Activated T-cell treated with anti-CD3 and anti-CD28 coated beads, Interleukin-2, amount 50 U/mL, for 1 hour (primary cell): Measurements from ENCODE around the gene CLCN1.

Experiments
- DNase-seq: peaks from one replicate; pipeline ENCODE4 v3.0.0-alpha.2; 2020

The CLCN1 gene

DNA sequence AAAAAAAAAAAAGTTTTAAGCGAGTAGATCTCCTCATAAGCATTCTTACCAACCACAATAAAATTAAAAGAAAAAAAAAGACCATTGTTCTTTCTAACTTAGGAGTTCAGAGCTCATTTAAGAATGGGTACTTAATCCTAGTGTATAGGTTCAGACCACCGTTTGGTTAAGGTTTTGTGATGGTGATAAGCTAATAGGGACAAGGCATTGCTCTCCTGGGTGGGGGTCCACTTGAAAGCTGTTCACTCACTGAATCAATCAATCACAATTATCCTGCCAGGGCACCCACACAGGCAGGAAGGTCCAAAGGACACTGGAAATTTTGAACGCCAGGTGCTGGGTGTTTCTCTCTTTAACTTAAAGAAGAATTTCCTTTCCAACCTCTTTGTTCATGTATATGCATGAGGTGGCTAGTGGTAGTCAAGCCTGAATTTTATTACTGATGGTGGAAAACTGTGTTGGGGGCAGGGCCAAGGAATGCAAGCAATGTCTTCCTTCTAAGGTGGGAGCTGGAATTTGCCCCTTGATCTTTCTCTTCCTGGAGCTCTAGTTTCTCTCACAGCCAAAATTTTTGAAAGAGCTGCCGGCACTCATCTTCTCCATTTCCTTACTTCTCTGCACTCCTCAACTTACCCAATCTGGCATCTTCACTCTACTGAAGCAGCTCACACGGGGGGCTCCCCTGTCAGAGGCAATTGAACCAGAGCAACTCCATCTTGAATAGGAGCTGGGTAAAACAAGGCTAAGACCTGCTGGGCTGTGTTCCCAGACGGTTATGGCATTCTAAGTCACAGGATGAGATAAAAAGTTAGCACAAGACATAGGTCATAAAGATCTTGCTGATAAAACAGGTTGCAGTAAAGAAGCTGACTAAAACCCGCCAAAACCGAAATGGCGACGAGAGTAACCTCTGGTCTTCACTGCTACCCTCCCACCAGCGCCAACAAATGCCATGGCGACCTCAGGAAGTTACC lies 54.1 kb downstream of the CLCN1 start:
- DNase-seq: no peak

DNA sequence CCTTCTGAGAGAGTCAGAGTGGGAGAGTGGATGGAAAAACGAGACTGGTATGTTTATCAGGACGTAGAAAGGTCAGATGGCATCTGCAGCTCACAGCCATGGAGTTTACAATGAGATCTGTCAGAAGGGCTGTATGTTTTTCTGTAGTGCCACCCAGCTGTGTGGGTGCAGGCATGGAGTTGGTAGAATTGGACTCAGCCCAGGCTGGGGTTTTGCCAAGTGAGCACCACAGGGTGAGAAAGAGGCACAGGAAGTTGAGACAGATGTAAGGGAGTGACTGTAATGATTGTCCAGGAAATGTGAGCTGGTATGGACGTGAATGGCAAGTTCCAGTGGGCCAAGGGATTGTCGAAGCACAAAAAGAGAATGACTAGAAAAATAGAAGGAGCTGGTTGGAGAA lies 56.2 kb downstream of the CLCN1 start:
- DNase-seq: peak; percentile 59

DNA sequence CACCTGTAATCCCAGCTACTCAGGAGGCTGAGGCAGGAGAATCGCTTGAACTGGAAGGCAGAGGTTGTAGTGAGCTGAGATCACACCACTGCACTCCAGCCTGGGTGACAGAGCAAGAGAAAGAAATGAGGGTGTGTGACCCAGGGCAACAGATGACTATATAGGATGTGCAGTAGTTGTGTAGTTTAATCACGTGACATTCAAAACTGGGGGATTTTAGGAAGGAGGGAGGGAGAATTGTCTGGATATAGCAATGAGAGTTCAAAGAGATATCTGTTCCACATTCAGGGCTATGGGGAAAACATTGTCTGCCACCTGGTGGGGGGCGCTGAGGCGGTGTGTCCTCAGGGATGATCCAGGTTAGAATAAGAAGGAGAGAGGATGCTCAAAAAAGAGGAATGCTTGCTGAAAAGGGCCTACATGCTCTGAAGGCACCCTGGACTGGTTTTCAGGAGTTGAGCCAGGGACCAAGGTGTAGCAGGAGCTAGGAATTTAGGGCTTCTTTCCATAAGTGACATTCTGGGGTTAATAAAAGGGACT lies 57.4 kb downstream of the CLCN1 start:
- no peak for DNase-seq

DNA sequence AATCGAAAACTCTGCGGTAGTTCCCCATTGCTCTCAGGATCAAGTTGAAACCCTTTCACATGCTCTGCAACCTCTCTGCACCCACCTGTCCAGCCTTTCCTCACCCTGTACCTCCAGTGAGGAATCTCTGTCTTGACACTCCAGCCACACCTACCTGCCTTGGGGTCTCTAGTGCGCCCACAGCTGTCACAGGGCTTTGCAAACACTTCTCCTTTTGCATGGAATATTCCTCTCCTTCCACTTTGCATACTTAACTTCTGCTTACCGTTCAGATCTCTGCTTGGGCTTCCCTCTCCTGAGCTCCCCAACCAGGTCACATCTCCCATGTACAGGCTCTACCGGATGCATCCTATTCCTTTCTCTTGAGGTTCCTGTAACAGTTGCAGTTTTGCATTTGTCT lies 58.6 kb downstream of the CLCN1 start:
- no peak for DNase-seq

DNA sequence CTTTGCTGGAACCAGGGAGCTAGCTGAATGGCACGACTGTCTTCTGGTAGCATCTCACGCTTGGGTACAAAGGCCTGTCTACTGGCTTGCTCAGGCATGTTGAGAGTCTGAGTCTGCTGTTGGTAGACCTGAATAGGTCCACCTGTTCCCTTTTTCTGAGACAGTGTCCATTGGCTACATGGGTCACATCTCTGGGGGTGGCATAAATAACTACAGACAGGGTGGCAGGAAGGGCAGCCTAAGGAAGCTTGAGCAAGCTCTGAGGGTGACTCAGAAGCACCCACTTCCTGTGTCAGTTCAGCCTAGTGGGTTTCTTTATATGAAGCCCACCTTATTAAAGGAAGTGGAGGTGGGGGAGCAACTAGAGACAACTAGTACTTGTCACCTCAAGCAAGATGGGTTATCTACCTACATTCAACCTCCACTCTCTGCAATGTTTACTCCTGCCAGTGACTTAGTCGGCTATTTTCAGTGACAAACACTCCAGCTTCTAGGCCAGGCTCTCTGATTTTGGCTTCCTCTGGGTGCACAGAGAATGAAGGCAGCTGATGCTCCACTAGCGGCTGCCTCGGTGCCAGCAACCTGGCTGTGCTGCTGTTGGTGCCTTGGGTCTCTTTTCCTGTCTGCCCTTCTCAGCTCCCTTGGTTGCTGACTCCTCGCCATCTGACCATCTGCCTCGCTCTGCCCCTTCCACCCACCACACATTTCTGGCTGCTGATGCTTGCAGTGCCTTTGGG lies 59.6 kb downstream of the CLCN1 start:
- DNase-seq: peak; percentile 51

DNA sequence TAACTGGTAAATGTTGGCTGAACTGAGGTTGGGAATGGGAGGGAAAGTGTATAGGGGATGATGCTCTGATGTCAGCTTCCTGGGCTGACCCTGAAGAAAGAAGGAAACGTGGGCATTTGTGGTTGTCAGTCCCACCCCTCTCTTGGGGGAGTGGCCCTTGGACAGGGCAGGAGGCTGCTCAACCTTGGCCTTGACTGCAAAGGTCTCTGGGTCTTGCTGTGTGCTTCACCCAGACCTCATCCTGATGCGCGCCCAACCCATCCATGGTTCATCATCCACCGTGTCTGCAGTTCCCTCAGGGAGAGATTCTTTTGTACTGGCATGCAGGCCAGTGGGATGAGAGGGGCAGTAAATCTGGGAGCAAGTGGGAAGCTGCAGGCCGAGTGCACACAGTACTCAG lies 60.5 kb downstream of the CLCN1 start:
- DNase-seq: no peak

DNA sequence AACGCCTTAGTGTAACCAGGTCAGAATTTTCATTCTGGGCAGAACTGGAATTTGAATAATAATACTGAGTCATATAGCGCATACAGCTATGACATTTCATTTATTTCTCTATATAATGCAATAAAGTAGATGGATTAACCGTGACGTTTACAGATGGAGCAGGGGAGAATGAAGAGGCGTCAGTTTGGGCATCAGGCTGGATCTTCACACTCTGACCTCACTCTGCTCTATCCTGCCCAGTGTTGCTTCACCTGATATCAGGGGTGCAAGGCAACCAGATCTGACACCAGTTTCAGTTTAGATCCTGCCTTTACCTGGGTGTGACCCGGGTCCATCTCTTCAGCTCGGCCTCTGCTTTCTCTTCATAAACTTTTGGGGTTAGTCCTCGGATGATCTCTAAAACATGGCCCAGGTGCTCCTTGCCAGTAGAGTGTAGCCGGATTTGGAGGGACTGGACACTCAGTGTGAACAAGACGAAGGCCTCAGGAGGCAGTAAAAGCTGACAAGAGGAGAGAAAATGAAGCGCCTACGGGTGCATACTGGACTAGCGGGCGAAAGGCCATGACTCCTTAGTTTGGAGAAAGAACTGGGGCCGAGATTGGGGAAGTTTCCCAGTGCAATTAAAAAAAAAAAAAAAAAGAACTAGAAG lies 63.8 kb downstream of the CLCN1 start:
- no peak for DNase-seq

DNA sequence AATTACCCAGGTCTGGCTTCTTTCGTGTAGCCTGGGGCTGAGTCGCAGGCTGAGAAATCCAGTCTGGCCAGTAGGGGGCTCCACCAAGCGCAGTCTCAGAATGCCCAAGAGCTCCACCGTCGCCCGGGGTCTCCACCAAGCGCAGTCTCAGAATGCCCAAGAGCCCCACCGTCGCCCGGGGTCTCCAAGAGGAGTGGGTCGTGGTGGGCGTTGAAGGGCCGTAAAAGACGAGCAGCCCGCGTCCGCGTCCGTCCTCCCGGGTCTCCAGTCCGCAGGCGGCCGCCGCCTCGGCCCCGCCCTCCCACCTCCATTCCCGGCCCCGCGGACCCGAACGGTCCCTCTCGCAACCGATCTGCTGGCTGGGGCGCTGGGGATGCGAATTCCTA lies 64.3 kb downstream of the CLCN1 start:
- peak; percentile 92 for DNase-seq

DNA sequence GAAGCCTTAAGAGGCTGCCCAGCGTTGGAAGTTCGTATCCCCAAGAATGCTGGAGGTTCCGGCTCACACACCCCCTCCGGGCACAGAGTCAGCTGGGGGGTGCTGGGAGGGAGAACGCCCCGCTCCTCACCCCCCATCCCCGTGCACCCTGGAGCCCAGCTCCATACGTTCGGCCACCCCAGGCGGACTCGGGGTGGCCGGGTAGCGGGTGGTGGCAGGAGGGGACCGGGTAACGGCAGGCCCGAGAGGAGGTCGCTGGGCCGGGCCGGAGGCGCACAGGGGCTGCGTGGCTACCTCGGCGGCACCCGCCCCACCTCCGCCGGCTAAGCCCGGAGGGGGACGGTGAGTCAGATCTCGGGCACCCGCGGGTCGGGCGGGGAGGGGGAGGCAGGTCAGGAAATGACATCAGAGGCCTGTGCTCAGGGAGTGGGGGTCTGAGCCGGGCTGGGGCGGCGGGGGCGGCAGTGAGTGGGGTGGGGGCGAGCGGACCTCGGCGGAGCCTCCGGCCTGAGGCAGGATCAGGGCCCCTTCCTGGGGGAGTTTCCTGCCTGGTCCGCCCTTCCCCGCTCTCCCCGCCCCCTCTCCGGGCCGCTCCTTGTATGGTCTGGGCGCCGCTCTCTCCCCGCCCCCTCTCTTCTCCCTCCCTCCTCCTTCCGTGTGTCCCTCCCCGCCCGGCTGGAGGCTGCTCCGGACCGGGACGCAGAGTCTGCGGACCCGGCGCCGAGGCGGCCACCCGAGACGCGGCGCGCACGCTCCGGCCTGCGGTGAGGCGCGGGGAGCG lies 64.9 kb downstream of the CLCN1 start, which contains the start of gene ZYX:
ZYX (plus strand) TSS at position 700 of the 781 bp plus-strand sequence. CDS start 227 bp downstream, outside the sequence.
- peak; percentile 91 for DNase-seq

DNA sequence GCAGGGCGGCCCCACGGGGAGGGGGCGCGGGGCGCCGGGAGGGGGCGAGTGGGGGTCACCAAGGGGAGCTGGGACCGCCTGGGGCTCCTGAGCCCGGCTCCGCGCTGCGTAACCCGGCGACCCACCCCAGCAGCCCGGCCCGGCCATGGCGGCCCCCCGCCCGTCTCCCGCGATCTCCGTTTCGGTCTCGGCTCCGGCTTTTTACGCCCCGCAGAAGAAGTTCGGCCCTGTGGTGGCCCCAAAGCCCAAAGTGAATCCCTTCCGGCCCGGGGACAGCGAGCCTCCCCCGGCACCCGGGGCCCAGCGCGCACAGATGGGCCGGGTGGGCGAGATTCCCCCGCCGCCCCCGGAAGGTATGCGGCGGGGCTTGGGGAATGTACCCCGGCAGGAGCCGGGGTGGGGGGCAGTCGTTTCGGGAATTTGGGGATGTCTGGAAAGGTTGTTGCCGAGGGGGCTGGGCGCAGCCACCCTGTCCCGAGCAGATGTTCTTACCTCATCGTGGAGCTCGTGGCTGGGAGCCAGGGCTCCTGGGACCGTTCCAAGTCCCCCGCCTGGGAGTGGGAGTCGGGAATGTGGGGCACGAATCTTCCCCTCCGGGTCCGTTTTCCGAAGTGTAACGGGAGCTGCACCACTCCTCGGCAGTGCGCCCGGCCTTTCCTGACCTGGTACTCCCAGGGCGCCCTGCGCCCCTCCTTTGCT lies 65.7 kb downstream of the CLCN1 start:
- DNase-seq: no peak

DNA sequence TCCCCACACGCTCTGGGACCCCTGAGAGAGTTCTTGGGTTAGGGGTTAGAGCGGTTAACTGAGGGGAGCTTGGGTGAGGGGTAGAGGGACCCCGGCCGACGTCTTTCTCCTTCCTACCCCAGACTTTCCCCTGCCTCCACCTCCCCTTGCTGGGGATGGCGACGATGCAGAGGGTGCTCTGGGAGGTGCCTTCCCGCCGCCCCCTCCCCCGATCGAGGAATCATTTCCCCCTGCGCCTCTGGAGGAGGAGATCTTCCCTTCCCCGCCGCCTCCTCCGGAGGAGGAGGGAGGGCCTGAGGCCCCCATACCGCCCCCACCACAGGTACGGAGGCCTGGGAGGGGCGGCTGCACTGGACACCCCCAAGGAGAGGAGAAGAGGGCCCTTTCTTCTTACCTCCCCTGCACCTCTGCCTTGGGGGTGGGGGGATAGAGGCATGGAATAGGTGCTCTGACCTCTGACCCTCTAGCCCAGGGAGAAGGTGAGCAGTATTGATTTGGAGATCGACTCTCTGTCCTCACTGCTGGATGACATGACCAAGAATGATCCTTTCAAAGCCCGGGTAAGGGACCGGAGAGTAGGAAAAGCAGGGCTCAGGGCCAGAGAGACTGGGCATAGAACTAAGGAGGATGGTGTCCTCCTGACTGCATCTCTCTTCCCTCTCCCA lies 66.3 kb downstream of the CLCN1 start:
- no peak for DNase-seq

DNA sequence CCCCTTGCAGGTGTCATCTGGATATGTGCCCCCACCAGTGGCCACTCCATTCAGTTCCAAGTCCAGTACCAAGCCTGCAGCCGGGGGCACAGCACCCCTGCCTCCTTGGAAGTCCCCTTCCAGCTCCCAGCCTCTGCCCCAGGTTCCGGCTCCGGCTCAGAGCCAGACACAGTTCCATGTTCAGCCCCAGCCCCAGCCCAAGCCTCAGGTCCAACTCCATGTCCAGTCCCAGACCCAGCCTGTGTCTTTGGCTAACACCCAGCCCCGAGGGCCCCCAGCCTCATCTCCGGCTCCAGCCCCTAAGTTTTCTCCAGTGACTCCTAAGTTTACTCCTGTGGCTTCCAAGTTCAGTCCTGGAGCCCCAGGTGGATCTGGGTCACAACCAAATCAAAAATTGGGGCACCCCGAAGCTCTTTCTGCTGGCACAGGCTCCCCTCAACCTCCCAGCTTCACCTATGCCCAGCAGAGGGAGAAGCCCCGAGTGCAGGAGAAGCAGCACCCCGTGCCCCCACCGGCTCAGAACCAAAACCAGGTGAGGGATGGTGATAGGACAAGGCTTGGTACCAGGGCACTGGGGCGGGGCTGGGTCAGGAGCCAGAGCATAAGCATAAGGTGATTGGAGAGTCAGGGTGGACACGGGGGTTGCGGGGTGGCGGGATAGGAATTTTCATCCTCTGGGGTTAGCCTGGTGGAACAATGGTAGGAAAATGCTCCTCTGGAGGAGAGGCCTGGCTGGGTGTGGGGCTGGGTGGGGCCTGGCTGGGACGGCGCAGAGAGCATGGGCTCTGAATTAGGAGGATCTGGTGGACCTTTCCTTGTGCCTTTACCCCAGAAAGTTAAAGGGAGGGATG lies 67.1 kb downstream of the CLCN1 start:
- no peak for DNase-seq

DNA sequence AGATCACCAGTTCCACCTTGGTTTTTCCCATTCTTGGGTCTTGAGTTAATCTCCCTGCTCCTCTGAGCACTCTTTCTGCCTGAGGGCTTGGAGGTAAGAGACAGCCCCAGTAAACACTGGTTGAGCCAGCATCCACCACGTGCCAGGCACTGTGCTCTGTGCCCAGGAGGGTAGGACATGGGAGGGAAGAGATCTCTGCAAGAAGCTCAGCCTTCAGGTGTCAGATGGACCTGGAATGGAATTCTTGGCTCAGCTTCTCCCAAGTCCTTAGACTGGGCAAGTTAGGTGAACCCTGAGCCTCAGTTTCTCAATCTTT lies 67.7 kb downstream of the CLCN1 start:
- DNase-seq: no peak

DNA sequence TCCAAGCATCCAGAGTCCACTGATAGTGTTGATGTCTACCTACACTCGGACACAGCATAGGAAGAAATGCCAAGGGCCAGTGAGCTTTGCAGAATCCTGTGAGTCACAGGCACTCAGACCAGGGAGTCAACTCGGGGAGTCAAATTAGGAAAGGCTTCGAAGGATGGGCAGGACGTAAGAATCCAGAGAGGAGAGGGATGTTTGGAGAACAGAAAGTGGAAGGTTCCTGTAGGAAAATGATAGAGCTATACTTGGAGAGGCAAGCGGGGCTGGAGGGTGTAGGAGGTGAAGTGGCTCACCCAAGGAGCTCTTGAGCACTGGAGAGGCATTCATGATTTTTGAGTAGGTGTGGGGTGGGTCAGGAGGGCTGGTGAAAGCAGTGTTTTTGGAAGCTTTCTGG lies 68.2 kb downstream of the CLCN1 start:
- DNase-seq: no peak

DNA sequence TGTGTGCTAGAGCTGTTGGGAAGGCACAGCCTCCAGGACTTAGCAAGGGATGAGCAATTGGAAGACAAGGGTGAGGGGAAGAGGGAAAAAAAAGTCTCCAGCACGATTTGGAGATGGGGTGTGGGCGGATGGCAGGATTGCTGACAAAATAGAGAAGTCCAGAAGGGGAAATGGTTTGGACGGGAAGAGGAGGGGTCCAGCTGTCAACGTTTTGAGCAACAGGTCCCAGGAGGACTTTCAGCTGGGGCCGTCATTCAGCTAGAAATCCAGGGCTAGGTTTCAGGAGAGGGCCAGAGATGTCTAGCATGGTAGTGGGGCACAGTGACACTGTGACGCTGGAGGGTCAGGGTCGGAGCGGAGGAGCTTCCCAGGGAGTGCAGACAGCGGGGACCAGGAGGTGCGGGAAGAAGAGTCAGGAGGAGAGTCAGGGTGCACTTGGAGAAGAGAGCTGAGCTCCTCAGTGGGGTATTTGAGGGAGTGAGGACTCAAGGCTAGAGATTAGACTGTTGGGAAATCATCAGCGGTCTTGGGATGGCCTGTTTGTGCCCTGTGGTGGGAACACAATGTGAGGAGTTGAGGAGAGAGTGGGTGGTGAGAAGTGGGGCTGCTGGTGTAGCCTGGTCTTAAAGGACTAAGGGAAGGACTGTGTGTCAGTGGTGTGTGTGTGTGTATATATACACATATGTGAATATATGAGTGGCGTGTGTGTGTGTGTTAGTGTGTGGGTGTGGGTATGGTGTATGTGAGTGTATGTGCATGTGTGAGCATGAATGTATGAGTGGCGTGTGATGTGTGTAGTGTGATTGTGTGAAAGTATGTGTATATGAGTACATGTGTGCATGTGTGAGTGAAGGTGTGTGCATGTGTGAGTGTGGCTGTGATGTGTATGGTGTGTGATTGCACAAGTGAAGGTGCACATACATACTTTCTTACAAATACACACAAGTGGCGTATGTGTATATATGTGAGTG lies 69.0 kb downstream of the CLCN1 start:
- no peak for DNase-seq

DNA sequence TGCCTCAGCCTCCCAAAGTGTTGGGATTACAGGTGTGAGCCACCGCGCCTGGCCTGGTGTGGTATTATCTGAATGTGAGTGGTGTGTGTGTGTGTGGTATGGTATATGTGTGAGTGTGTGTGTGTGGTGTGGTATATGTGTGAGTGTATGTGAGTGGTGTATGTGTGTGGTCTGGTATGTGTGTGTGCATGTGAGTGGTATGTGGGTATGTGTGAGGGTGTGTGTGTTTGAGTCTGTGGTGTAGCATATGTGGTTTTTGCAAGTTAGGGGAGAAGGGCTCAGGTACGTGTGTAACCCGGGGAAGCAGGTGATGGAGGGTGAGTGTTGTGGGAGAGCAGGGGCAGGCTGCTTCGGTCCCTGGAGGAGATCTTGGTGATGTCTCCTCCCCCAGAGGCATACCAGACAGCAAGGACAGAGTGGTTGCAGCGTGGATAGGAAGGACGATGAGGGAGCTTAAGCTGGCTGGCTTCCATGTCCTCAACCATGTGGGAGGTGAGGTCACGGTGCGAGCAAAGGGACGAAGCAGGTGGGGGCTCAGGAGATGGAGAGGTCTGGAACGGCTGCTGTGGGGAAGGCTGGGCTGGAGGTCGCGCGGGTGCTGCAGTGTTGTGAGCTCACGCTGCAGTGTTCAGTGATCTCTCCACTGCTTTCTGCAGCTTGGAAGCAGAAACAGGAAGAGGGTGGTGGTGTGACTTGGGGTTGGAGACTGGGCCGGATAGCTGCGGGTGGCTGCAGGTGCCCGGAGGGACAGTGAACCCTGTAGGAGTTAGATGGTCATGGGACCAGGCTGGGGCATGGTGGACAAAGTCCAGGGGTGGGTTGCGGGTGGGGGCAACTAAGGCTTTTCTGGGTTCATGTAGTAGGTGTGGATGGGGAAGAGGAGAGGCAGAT lies 70.2 kb downstream of the CLCN1 start:
- peak; percentile 38 for DNase-seq

DNA sequence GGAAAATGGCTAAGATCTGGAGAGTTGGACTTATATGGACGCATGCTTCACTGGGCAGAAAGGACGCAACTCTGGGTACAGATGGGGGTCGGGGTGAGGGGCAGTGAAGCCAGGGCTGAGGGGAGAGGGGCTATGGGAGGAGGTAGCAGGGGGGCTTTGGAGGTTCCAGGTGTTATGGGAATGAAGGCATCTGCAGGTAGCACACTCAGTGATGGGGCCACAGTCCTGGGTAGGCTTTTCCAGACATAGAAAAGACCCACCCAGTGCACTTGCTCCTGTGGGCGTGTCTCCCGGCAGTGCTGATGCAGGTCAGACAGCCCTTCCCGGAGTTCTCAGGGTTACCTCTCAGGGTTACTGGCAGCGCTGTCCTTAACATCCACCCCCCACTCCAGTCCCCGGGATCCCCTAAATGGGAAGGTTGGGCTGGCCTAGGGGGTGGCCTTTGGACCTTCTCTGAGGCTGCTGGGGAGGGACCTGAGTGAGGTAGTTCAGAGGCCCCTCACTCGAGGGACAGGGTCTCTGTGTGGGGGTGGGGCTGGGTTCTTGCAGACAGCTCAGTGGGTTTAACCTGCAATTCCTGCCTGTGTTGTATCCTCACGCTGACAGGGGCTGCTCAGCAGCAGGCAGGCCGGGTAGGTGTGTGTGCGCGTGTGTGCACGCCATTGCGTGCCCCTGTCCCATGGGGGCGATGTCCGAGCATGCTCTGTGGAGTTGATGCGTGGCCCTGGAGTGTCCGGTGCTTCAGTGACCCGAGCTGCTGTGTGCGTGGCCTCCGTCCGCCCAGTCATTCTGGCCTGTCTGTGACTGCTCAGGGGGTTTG lies 71.5 kb downstream of the CLCN1 start:
- no peak for DNase-seq
